Metanephros (tissue), 2 donors: ENCODE measurements around the gene CX3CL1. TPM values are rescaled to one million over a fixed set of nuclear protein-coding genes. Genes with fewer than 3 reads are reported as not detected.

Experiments used
- small RNA-seq: library from RNA; depleted of rRNA; stranded (forward); fragments of <200 nt; gene quantifications from one replicate; pipeline ENCODE3, GENCODE V24; 2014; ENCODE audit warnings: low replicate concordance
- total RNA-seq: library from RNA; depleted of rRNA; stranded (reverse); fragments of >200 nt; gene quantifications from one replicate; pipeline ENCODE4 v1.2.3, GENCODE V29; 2014

The CX3CL1 gene
- 30.6 TPM for total RNA-seq

GRCh38 chr16:57372372-57373116 is at the start of gene CX3CL1:
Gene CX3CL1, plus strand, starts transcription at chr16:57372490. Its CDS starts 79 bp downstream, at chr16:57372569.

GRCh38 chr16:57358527-57359095 is 13.7 kb upstream of the CX3CL1 start, which contains the start of gene CCL22:
Gene CCL22, plus strand, starts transcription at chr16:57358783. Its CDS starts 34 bp downstream, at chr16:57358817.

GRCh38 chr16:57403965-57404817 is 31.9 kb downstream of the CX3CL1 start, which contains the start of gene CCL17:
Gene CCL17, plus strand, starts transcription at chr16:57404767. Its CDS starts 9,166 bp downstream, at chr16:57413933.

Small RNA genes lying within 50 kb of the gene (small RNA-seq; reads per million reads assigned to genes)
- not detected for gene AC108081.1

Other genes starting within 250 kb of the CX3CL1 start
- 45.5 TPM for gene PSME3IP1, start 186.5 kb upstream of the CX3CL1 start, total RNA-seq
- gene RSPRY1, start 186.2 kb upstream of the CX3CL1 start, total RNA-seq = 70.8 TPM
- 46.1 TPM for gene ARL2BP, start 127.2 kb upstream of the CX3CL1 start, total RNA-seq
- gene PLLP, start 87.8 kb upstream of the CX3CL1 start, total RNA-seq = 14.1 TPM
- gene CCL22, start 13.7 kb upstream of the CX3CL1 start, total RNA-seq = not detected
- 1.1 TPM for gene CCL17, start 32.3 kb downstream of the CX3CL1 start, total RNA-seq
- 47.7 TPM for gene CIAPIN1, start 74.9 kb downstream of the CX3CL1 start, total RNA-seq
- 77.0 TPM for gene COQ9, start 75.0 kb downstream of the CX3CL1 start, total RNA-seq
- gene POLR2C, start 90.2 kb downstream of the CX3CL1 start, total RNA-seq = 91.0 TPM
- 25.6 TPM for gene DOK4, start 114.0 kb downstream of the CX3CL1 start, total RNA-seq
- 15.4 TPM for gene CCDC102A, start 164.1 kb downstream of the CX3CL1 start, total RNA-seq
- 0.70 TPM for gene ADGRG5, start 170.2 kb downstream of the CX3CL1 start, total RNA-seq